ENCODE data around the gene RAB40B.

Gene RAB40B

GRCh38 chr17:82694647-82695046 is 3.9 kb downstream of the RAB40B start:
- no peak overlapping the region for H3K4me3 ChIP-seq (replicated peaks; ENCODE audit: low read depth, low read length)
- no peak for TF ChIP-seq CTCF (IDR thresholded peaks at IDR 0.05; ENCODE audit: low read length, missing control alignments)
- DNase-seq (ENCODE audit: low read depth), result no peak

- H3K4me3 ChIP-seq (replicated peaks; ENCODE audit: low read depth, low read length), result no peak overlapping the region
- no peak for DNase-seq (ENCODE audit: low read depth)
- TF ChIP-seq CTCF (IDR thresholded peaks at IDR 0.05; ENCODE audit: low read length, missing control alignments), result no peak
Observed at GRCh38 chr17:82693168-82693867, 5.2 kb downstream of the RAB40B start.

- TF ChIP-seq CTCF (IDR thresholded peaks at IDR 0.05; ENCODE audit: low read length, missing control alignments), result no peak
- no peak overlapping the region for H3K4me3 ChIP-seq (replicated peaks; ENCODE audit: low read depth, low read length)
- DNase-seq (ENCODE audit: low read depth), result no peak
Observed at GRCh38 chr17:82692268-82692667, 6.2 kb downstream of the RAB40B start.

GRCh38 chr17:82691714-82692113 is 6.8 kb downstream of the RAB40B start:
- no peak for DNase-seq (ENCODE audit: low read depth)
- TF ChIP-seq CTCF (IDR thresholded peaks at IDR 0.05; ENCODE audit: low read length, missing control alignments), result no peak
- H3K4me3 ChIP-seq (replicated peaks; ENCODE audit: low read depth, low read length), result no peak overlapping the region

GRCh38 chr17:82690786-82691489 is 7.6 kb downstream of the RAB40B start:
- no peak for DNase-seq (ENCODE audit: low read depth)
- H3K4me3 ChIP-seq (replicated peaks; ENCODE audit: low read depth, low read length), result no peak overlapping the region
- no peak for TF ChIP-seq CTCF (IDR thresholded peaks at IDR 0.05; ENCODE audit: low read length, missing control alignments)

- no peak overlapping the region for H3K4me3 ChIP-seq (replicated peaks; ENCODE audit: low read depth, low read length)
- TF ChIP-seq CTCF (IDR thresholded peaks at IDR 0.05; ENCODE audit: low read length, missing control alignments), result no peak
- no peak for DNase-seq (ENCODE audit: low read depth)
Observed at GRCh38 chr17:82689077-82689476, 9.4 kb downstream of the RAB40B start.
